Activated CD4-positive, alpha-beta memory T cell treated with anti-CD3 and anti-CD28 coated beads, Interleukin-2, amount 10 ng/mL, durations not matched to agents 7 days and 5 days (primary cell): ENCODE data around the gene WDR27. TPM values are rescaled to one million over a fixed set of nuclear protein-coding genes. Genes with fewer than 3 reads are reported as not detected.
"Not testable (repeated sequence)": the region's sequence is repeated elsewhere in the genome, so short reads cannot be mapped to it uniquely, and the experiment has no call there.

ENCODE experiments used
- CTCF ChIA-PET: fragments of 350-600 bp; sonication (Branson Sonifier 250); formaldehyde crosslinking; loops from one replicate; lab custom pipeline; 2021; ENCODE audit warnings: antibody characterized with exemption, inconsistent platforms; lab: Charles Lee
- POLR2A ChIA-PET: fragments of 350-600 bp; sonication (Branson Sonifier 250); formaldehyde crosslinking; loops from one replicate; lab custom pipeline; 2021; ENCODE audit warnings: antibody characterized with exemption; lab: Charles Lee
- DNase-seq: peaks from one replicate; pipeline ENCODE4 v3.0.0-alpha.2; 2020
- H3K27ac Mint-ChIP-seq: one replicate; pipeline ENCODE4 v1.8.0; 2021; ENCODE audit warnings: mild to moderate bottlenecking, mixed read lengths
- H3K27me3 Mint-ChIP-seq: one replicate; pipeline ENCODE4 v1.8.0; 2021; ENCODE audit warnings: mixed read lengths
- H3K36me3 Mint-ChIP-seq: one replicate; pipeline ENCODE4 v1.8.0; 2021; ENCODE audit warnings: low read depth, mixed read lengths
- H3K4me1 Mint-ChIP-seq: one replicate; pipeline ENCODE4 v1.8.0; 2021; ENCODE audit warnings: mixed read lengths
- H3K4me3 Mint-ChIP-seq: one replicate; pipeline ENCODE4 v1.8.0; 2021; ENCODE audit warnings: mild to moderate bottlenecking, mixed read lengths
- H3K9me3 Mint-ChIP-seq: one replicate; pipeline ENCODE4 v1.8.0; 2021; ENCODE audit warnings: mixed read lengths
- total RNA-seq, 2 experiments: library from RNA; stranded (reverse); gene quantifications; one replicate each; pipeline ENCODE4 v1.2.3, GENCODE V29; 2021

The WDR27 gene
- total RNA-seq, 2 experiments from 2014 or later = 24.9 to 25.2 TPM

GRCh38 chr6:169445661-169446581 lies 255.9 kb downstream of the WDR27 start:
- ChIA-PET POLR2A (no interaction called here), CTCF (no interaction called here)
- no peak overlapping the region for H3K27ac Mint-ChIP-seq
- no peaks in the 10 kb centered on the region for H3K4me1 Mint-ChIP-seq
- DNase-seq = no peak
- no peaks in the 10 kb centered on the region for H3K9me3 Mint-ChIP-seq
- no peaks in the 10 kb centered on the region for H3K27me3 Mint-ChIP-seq
- no peak overlapping the region for H3K4me3 Mint-ChIP-seq
- no peaks in the 10 kb centered on the region for H3K36me3 Mint-ChIP-seq

GRCh38 chr6:169445227-169445626 lies 256.6 kb downstream of the WDR27 start:
- ChIA-PET POLR2A (no interaction called here), CTCF (no interaction called here)
- H3K9me3 Mint-ChIP-seq = no peaks in the 10 kb centered on the region

GRCh38 chr6:169441292-169441691 lies 260.5 kb downstream of the WDR27 start:
- H3K27ac Mint-ChIP-seq = no peak overlapping the region
- DNase-seq = no peak

More at GRCh38 chr6:169445227-169445626, 256.6 kb downstream of the WDR27 start:
- Mint-ChIP-seq H3K4me1 (no peaks in the 10 kb centered on the region), H3K36me3 (no peaks in the 10 kb centered on the region), H3K4me3 (no peak overlapping the region), H3K27ac (no peak overlapping the region), H3K27me3 (no peaks in the 10 kb centered on the region)
- DNase-seq = no peak

GRCh38 chr6:169439710-169440109 lies 262.1 kb downstream of the WDR27 start:
- Mint-ChIP-seq H3K4me3 (no peak overlapping the region), H3K4me1 (no peaks in the 10 kb centered on the region), H3K9me3 (peaks cover 3% of the 10 kb centered on the region), H3K36me3 (no peaks in the 10 kb centered on the region), H3K27me3 (no peaks in the 10 kb centered on the region), H3K27ac (no peak overlapping the region)
- ChIA-PET POLR2A (no interaction called here), CTCF (no interaction called here)
- no peak for DNase-seq

More at GRCh38 chr6:169441292-169441691, 260.5 kb downstream of the WDR27 start:
- ChIA-PET POLR2A (no interaction called here), CTCF (no interaction called here)
- no peaks in the 10 kb centered on the region for H3K36me3 Mint-ChIP-seq
- H3K4me3 Mint-ChIP-seq = no peak overlapping the region
- H3K4me1 Mint-ChIP-seq = no peaks in the 10 kb centered on the region
- no peaks in the 10 kb centered on the region for H3K27me3 Mint-ChIP-seq
- no peaks in the 10 kb centered on the region for H3K9me3 Mint-ChIP-seq

GRCh38 chr6:169434554-169434953 lies 267.3 kb downstream of the WDR27 start:
- POLR2A ChIA-PET = not testable (repeated sequence)

GRCh38 chr6:169429001-169429400 lies 272.8 kb downstream of the WDR27 start:
- CTCF ChIA-PET = no interaction called here
- no peaks in the 10 kb centered on the region for H3K36me3 Mint-ChIP-seq

More at GRCh38 chr6:169434554-169434953, 267.3 kb downstream of the WDR27 start:
- H3K27me3 Mint-ChIP-seq, H3K4me3 Mint-ChIP-seq, H3K4me1 Mint-ChIP-seq, CTCF ChIA-PET, H3K27ac Mint-ChIP-seq, H3K36me3 Mint-ChIP-seq, DNase-seq: not testable (repeated sequence)
- peaks cover 19% of the 10 kb centered on the region for H3K9me3 Mint-ChIP-seq

GRCh38 chr6:169428532-169428931 lies 273.3 kb downstream of the WDR27 start:
- CTCF ChIA-PET = no interaction called here
- Mint-ChIP-seq H3K27me3 (no peaks in the 10 kb centered on the region), H3K27ac (no peak overlapping the region), H3K9me3 (peaks cover 24% of the 10 kb centered on the region), H3K4me3 (no peak overlapping the region), H3K36me3 (no peaks in the 10 kb centered on the region), H3K4me1 (no peaks in the 10 kb centered on the region)
- no peak for DNase-seq
- POLR2A ChIA-PET = no interaction called here

More at GRCh38 chr6:169429001-169429400, 272.8 kb downstream of the WDR27 start:
- Mint-ChIP-seq H3K27ac (no peak overlapping the region), H3K9me3 (peaks cover 21% of the 10 kb centered on the region), H3K4me1 (no peaks in the 10 kb centered on the region), H3K27me3 (no peaks in the 10 kb centered on the region), H3K4me3 (no peak overlapping the region)
- POLR2A ChIA-PET = no interaction called here
- DNase-seq = no peak

GRCh38 chr6:169427856-169428255 lies 274.0 kb downstream of the WDR27 start:
- CTCF ChIA-PET = no interaction called here
- H3K9me3 Mint-ChIP-seq = peaks cover 21% of the 10 kb centered on the region
- H3K27ac Mint-ChIP-seq = no peak overlapping the region
- H3K27me3 Mint-ChIP-seq = no peaks in the 10 kb centered on the region
- H3K36me3 Mint-ChIP-seq = no peaks in the 10 kb centered on the region
- DNase-seq = no peak
- POLR2A ChIA-PET = no interaction called here
- no peaks in the 10 kb centered on the region for H3K4me1 Mint-ChIP-seq
- H3K4me3 Mint-ChIP-seq = no peak overlapping the region

- ChIA-PET POLR2A (no interaction called here), CTCF (no interaction called here)
- Mint-ChIP-seq H3K9me3 (peaks cover 17% of the 10 kb centered on the region), H3K4me1 (no peaks in the 10 kb centered on the region), H3K27ac (no peak overlapping the region), H3K36me3 (no peaks in the 10 kb centered on the region), H3K27me3 (no peaks in the 10 kb centered on the region), H3K4me3 (no peak overlapping the region)
- no peak for DNase-seq
Observed at GRCh38 chr6:169426611-169427010, 275.2 kb downstream of the WDR27 start.

- peaks cover 11% of the 10 kb centered on the region for H3K9me3 Mint-ChIP-seq
- no peaks in the 10 kb centered on the region for H3K4me1 Mint-ChIP-seq
- CTCF ChIA-PET = interaction anchor here (0.7 kb wide), 1 partner anchor 15 kb away, joined by 3 read pairs; no protein-coding TSS in a partner anchor
- DNase-seq = no peak
- POLR2A ChIA-PET = no interaction called here
- H3K27me3 Mint-ChIP-seq = no peaks in the 10 kb centered on the region
- H3K36me3 Mint-ChIP-seq = no peaks in the 10 kb centered on the region
- no peak overlapping the region for H3K27ac Mint-ChIP-seq
- no peak overlapping the region for H3K4me3 Mint-ChIP-seq
Observed at GRCh38 chr6:169425628-169426370, 276.0 kb downstream of the WDR27 start.

GRCh38 chr6:169424821-169425240 lies 277.0 kb downstream of the WDR27 start:
- H3K9me3 Mint-ChIP-seq = peaks cover 7% of the 10 kb centered on the region
- H3K4me1 Mint-ChIP-seq = no peaks in the 10 kb centered on the region
- POLR2A ChIA-PET = no interaction called here
- no peak overlapping the region for H3K27ac Mint-ChIP-seq
- no peaks in the 10 kb centered on the region for H3K36me3 Mint-ChIP-seq
- no peak for DNase-seq
- no peaks in the 10 kb centered on the region for H3K27me3 Mint-ChIP-seq
- CTCF ChIA-PET = no interaction called here
- no peak overlapping the region for H3K4me3 Mint-ChIP-seq

GRCh38 chr6:169424149-169424804 lies 277.6 kb downstream of the WDR27 start:
- H3K4me1 Mint-ChIP-seq = no peaks in the 10 kb centered on the region
- no peak overlapping the region for H3K4me3 Mint-ChIP-seq
- DNase-seq = no peak
- ChIA-PET CTCF (no interaction called here), POLR2A (no interaction called here)
- peaks cover 7% of the 10 kb centered on the region for H3K9me3 Mint-ChIP-seq
- no peaks in the 10 kb centered on the region for H3K27me3 Mint-ChIP-seq
- no peaks in the 10 kb centered on the region for H3K36me3 Mint-ChIP-seq
- H3K27ac Mint-ChIP-seq = no peak overlapping the region
